ENCODE measurements around the gene CHST12.
A peak's percentile ranks its signal among the peaks of the same experiment; 100 is the strongest.
"Not testable (repeated sequence)": the region's sequence is repeated elsewhere in the genome, so short reads cannot be mapped to it uniquely, and the experiment has no call there.

Gene CHST12

DNA sequence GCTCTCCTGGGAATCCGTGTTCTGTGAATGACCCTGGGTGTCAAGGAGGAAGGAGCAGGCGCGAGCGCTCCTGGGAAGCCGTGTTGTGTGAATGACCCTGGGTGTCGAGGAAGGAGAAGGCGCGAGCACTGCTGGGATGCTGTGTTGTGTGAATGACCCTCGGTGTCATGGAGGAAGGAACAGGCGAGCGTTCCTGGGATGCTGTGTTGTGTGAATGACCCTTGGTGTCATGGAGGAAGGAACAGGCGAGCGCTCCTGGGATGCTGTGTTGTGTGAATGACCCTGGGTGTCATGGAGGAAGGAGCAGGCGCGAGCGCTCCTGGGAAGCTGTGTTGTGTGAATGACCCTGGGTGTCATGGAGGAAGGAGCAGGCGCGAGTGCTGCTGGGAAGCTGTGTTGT lies 25.3 kb upstream of the CHST12 start:
- DNase-seq (ENCODE audit: low spot score), result not testable (repeated sequence)

DNA sequence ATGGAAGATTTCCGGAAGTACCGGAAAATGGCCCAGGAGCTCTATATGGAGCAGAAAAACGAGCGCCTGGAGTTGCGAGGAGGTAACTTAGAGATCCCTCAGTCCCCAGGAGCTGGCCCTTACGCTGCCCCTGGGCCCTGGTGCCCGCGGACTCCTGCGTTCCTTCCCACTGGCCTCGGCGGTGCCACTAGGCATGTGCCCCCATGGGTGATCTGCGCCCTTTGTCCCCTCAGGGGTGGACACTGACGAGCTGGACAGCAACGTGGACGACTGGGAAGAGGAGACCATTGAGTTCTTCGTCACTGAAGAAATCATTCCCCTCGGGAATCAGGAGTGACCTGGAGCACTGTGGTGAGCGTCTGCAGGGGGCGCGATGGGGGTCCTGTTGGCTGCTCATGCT lies 24.2 kb upstream of the CHST12 start:
- DNase-seq (ENCODE audit: low spot score), result no peak

DNA sequence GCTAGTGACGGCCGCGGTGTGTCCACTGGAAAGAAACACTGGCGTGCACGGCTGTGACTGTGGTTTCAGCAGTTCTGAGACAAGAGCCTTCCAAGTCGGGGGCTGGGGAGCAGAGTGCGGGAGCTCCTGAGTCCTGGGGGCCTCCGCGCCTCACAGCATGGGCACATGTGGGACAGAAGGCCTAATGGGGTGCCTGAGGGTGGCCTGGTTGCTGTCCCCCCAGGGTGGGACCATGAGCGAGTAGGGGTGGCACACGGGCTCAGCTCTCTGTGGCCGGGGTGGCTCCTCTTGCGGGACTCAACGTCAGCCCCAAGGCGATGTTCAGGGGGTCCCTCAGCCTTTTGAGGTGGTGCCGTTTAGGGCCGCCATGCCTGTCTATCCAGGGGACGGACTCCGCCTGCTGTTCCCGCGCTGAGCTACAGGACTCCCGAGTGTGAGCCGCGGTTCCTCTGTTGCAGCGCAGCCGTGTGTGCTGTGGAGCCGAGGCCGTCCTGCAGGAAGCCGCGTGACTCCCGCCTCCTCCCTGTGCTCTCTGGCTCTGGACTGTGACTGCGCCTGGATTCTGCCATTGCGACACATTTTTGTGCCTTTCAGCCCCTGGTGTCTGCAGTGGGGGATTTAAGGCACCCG lies 23.5 kb upstream of the CHST12 start:
- DNase-seq (ENCODE audit: low spot score), result no peak

DNA sequence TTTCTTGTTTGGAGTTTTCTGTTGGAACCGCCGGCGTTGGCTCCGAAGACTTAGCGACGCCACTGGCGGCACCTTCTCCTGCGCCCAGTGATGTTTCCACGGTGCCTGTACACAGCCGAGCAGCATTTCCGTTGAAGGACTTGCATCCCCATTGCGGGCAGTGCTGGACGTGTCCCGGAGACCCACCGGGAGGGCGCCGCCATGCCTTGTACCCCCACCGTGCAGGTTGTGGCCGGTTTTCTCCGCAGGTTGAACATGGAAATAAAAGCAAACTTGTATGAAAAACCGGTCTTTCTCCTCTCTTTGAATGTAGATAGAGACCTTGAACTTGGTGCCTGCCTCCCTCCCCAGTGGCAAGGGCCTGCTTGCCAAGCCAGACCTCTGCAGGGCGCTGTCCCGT lies 22.9 kb upstream of the CHST12 start:
- DNase-seq (ENCODE audit: low spot score), result no peak

DNA sequence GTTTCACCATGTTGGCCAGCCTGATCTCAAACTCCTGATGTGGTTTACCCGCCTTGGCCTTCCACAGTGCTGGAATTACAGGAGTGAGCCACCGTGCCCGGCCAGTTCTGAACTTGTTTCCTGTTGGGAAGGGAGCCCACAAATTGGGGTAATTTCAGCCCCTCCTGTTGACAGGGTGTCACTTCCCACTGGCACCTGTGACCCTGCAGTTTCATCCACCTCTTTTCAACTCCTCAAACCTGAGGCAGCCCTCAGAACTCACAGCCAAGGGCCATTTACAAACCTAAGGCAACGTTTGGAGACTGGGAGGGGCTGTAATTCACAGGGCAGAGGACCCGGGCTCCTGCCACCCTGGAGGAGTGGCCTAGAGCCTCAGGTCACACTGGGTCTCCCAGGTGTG lies 22.2 kb upstream of the CHST12 start:
- DNase-seq (ENCODE audit: low spot score), result no peak

DNA sequence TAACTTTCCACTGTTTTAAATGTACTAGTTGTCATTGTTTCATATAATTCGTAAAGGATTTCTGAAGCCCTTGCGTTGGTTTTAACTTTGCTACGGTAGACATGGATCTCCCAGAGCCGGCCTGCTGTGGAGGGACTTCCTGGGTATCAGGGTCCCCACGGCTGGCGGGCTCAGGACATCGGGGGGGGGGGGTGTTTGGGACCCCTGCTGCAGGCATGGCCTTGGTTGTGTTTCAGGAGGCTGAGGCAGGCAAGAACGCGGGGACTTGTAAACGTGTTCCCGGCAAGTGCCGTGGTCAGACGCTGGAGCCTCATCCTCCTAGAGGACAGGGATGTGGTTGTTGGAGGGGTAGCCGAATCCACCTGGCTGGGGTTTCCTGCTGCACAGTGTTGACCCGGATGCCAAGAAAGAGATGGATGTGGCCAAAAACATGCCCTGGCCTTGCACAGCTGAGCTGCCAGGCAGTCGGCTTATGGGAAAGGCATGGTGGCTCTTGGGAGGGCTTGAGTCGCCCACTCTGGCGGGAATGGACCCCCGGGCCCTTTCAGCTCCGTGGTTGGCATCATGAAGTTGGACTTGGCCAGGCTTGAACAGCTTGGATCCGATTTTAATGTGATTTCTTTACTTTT lies 21.4 kb upstream of the CHST12 start:
- no peak for DNase-seq (ENCODE audit: low spot score)

DNA sequence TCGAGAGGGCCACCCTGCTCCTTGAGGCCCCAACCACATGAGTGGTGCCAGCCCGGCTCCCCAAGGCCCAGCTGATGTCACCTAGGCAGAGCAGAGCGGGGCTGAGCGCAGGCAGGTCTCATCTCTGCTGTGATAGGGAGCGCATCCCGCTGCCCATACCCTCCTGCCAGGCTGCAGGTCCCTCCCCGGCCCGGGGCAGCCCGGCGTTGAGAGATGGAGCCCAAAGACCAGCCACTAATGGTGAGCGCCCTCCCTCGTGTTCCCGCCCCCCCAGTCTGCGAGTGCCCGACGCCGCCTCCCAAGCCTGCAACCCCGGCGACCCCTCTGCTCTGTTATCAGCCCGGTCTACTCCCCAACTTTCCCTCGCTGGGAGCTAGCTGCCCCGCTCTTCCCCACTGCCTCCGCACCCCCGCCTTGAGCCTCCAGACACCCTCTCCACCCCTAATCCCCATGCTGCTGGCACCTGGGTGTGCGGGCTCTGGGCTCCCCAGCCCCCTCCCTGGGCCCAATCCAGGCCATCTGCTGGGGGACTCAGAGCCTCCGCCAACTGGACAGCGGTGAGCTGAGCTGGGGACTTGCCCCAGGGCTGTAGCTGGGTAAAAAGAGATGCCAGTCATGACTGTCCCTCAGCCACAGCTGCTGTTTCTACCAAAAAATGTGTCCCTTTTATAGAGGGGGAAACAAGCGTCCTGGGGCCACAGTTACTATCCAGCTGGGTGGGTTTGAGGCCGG lies 19.7 kb upstream of the CHST12 start:
- DNase-seq (ENCODE audit: low spot score), result no peak

DNA sequence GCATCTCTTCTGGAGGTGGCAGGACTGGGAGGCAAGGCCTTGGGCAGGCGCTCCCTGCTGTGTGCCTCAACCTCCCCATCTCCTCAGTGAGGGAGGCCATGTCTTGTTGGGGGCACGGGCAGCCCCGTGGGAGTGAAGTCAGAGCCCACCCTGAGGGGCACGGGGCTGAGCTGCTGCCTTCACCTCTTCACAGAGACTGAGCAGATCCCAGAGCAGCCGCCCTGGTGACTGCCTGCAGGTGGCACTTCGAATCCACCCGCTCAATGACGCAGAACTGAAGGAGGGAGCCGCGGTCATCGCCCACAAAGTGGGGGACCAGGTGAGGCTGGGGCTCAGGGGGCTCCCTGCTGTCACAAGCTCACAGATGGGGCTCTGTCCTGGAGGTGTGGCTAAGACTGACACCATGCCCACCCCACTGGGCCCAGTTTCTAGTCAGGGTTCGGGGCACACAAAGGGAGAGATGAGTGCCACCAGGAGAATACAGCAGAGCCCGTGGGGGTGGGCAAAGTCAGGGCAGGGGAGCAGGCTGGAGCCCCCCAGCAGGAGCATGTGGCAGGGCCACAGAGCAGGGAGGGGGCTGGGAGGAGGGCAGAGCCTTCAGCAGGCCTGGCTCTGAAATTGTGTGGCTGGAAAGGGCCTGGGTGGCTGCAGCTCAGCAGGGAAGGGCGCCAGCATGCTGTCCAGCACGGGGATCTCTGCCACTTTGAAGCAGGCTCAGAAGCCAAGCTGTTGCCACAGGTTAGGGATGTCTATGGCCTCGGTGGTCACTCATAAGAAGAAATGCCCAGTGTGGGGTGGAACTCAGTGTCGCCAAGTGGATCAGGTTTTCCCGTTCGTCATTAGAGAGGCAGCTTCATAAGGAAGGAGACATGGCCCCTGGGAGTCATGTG lies 18.8 kb upstream of the CHST12 start:
- DNase-seq (ENCODE audit: low spot score), result peak; percentile 47

DNA sequence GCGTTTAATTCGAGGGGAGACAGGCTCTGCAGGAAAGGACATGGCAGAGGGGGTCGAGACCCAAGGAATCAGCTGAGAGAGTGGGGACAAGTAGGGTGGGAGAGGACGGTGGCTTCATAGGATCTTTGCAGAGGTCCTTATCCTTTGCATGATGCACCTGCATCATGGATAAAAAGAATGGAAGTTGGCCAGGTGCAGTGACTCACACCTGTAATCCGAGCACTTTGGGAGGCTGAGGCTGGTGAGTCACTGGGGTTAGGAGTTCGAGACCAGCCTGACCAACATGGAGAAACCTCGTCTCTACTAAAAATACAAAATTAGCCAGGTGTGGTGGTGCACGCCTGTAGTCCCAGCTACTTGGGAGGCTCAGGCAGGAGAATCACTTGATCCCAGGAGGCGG lies 17.3 kb upstream of the CHST12 start:
- DNase-seq (ENCODE audit: low spot score), result not testable (repeated sequence)

DNA sequence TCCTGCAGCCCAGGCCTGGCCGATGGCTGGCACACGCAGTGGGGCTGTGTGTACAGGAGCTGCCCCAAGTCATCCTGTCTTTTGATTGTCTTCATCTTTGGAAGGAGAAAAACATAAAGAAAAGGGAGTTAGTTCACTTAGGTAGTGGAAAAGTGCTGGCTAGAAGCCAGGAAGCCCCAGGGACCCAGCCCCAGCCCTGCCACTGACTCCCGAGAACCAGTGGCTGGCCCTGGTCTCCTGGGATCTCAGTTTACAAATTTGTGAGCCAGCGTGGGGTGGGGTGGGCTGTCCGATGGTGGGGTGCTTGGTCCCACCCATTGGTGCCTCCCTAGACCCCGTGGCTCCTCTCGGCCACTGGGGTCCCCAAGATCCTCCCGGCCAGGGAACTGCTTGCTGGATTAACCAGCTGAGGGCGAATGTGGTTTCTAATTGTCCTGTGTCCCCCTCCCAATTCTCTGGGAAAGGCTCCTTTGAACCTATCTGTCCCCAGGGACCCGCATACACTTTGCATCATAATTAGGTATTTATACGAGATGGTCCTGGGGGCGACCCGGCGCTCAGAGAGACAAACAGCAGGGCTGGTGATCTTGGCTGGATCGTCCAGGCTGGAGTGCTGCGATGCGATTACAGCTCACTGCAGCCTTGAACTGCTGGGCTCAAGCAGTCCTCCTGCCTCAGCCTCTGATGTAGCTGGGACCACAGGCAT lies 16.3 kb upstream of the CHST12 start:
- DNase-seq (ENCODE audit: low spot score), result no peak

DNA sequence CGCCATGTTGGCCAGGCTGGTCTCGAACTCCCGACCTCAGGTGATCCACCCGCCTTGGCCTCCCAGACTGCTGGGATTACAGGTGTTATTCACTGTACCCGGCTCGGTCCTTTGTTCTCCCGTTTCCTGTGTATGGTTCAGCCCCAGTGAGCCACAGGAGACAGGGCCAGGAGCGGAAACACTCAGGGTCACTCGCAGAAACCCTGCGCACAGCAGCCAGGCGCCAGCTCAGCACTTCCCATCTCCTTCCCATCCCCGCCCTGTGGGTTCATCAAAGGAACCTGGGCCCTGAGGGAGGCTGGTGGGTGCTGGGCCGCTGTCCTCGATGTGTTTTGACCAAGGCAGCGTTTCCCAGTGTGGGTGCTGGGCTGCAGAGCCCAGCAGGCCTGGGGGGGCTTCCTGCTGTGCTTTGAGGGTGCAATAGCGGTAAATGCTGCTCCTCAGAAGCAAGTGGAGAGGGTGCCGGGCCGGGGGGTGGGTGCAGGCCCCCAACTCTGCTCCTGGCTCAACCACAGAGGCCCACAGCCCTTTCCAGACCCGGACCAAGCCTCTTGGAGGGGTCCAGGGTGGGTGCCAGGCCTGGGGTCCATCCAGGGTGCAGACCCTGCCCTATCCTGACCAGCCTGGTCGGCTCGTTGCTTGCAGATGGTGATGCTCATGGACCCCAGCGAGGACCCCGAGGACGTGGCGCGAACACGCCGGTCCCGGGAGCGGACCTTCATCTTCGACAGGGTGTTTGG lies 15.3 kb upstream of the CHST12 start:
- DNase-seq (ENCODE audit: low spot score), result no peak

DNA sequence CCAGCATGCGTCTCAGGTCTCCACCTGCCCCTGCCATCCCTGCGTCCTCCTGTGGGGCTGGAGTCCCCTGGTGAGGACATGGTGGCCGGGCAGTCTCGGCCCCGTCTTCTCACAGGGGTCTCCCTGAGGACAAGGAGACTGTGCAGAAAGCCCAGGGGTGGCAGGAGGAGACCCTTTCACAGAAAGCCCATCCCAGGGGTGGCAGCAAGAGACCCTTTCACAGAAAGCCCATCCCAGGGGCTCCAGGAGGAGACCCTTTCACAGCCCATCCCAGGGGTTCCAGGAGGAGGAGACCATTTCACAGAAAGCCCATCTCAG lies 14.8 kb upstream of the CHST12 start:
- DNase-seq (ENCODE audit: low spot score), result no peak

DNA sequence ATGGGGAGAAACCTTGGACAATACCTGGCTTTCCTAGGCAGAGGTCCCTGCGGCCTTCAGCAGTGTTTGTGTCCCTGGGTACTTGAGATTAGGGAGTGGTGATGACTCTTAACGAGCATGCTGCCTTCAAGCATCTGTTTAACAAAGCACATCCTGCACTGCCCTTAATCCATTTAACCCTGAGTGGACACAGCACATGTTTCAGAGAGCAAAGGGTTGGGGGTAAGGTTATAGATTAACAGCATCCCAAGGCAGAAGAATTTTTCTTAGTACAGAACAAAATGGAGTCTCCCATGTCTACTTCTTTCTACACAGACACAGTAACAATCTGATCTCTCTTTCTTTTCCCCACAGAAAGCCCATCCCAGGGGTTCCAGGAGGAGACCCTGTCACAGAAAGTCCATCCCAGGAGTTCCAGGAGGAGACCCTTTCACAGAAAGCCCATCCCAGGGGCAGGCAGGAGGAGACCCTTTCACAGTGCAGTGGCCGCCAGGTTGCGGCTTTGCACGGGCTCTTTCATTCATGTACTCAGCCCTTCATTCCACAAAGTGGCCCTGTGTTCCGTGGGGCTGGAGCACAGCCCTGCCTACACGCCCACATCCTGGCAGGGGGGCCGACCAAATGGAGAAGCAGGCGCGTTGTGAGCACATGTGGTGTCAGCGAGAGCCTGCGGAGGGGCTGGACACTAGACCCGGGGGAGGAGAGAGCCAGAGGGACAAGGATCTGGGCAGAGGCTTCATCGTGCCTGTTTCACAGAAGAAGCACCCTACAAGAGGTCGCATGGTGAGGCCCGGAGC lies 13.2 kb upstream of the CHST12 start:
- peak; percentile 87 for DNase-seq (ENCODE audit: low spot score)

DNA sequence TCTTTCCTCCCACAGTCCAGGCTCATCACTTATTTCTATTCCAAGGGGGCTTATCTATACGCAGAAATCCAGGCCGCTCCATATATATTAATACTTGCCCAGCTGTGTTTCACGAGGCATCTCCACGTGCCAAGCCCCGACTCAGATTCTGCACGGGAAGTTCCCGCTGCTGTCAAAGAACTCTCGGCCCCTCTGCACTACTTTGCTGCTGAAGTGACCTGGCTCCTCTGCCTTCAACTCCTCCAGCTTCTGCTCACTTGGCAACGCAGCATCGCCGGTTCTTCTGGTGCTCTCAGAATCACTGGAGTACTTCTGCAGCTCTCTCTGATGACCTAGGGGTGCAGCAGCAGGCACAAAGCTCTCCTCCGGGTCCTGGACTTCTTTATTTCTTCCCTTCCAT lies 9.7 kb upstream of the CHST12 start:
- DNase-seq (ENCODE audit: low spot score), result no peak

DNA sequence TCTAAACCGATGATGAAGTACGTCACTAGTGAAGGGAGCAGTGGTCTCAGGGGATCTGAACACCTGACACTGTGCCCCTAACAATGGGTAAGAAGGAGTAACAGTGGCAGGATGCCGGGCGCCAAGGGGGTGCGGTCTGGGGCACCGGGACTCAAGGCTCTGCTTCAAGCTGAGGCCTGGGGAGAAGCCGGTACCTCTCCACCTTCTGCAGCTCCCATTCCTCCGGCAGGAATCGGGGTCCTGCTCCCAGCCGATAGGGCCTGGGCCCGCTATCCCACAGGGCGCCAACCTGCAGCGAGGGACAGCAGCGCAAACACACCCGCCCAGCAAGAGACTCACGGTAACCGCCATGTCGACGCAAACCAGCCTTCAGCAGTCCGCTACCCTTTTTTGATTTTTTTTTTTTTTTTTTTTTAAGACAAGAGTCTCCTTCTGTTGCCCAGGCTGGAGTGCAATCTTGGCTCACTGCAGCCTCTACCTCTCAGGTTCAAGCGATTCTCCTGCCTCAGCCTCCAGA lies 8.8 kb upstream of the CHST12 start:
- no peak for DNase-seq (ENCODE audit: low spot score)

DNA sequence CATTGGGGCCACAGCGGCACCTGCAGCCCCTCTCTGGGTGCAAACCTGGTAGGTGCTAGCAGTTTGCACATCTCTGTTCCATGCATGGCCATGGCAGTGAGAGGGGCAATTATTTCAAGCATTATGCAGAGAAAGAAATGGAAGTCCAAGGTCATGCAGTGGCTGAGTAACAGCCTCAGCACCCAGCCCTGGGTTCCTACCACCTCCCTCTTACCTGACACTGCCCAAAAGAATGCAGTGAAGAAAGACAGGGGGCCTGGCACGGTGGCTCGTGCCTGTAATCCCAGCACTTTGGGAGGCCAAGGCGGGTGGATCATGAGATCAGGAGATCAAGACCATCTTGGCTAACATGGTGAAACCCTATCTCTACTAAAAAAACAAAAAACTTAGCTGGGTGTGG lies 4.9 kb upstream of the CHST12 start:
- DNase-seq (ENCODE audit: low spot score), result no peak

DNA sequence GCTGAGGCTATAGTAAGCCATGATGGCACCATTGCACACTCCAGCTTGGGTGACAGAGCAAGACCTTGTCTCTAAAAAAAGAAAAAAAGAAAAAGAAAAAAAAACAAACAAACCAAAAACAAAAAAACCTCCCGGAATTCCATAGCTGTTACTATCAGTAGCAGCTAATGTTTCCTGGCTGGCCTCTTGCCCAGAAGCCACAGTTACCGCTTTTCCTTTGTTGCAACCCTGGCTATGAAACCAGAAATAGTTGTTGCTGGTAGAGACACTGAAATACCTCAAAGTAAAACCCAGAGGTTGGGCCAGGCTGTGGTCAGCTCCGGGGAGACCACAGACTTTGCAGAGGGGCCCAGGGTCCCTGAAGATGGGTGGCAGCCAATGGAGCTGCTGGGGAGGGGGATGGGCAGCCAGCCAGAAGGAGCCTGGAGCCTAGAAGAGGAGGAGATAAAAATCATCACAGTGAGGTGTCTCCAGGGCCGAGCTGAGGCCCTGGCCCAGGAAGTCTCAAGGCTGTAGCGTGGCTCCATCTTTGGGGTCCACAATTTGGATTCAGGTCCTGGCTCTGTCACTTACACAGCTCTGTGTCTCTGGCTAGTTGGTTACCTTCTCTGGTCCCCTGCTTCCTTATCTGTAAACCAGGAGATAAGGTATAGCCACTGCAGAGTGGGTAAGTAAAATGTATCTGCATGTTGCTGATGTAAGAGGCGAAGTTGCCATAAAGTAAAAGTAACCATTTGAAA lies 3.4 kb upstream of the CHST12 start:
- peak; percentile 80 for DNase-seq (ENCODE audit: low spot score)

DNA sequence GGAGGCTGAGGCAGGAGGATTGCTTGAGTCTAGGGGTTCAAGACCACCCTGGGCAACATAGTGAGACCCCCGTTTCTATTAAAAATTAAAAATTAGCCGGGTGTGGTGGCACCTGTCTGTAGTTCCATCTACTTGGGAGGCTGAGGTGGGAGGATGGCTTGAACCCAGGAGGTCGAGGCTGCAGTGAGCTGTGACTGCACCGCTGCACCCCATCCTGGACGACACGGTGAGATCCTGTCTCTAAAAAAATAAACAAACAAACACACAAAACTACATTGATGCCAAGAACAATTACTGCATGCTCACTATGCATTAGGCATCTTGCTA lies 761 bp upstream of the CHST12 start:
- no peak for DNase-seq (ENCODE audit: low spot score)
